A549 treated with Hydrocortisone at 1 μM for 4 hours (cell line): ENCODE measurements around the gene ACADS. TPM values are rescaled to one million over a fixed set of nuclear protein-coding genes. Genes with fewer than 3 reads are reported as not detected.

Experiments used
- total RNA-seq: library from RNA; stranded (reverse); fragments of 200-300 nt; extraction: Qiagen RNA extraction; gene quantifications from 5 replicates; pipeline ENCODE4 v1.2.3, GENCODE V29; 2022

The ACADS gene
- 10.4 to 12.3 TPM (median 10.6 TPM) in 5 replicates for total RNA-seq

GRCh38 chr12:120725659-120726509 lies at the start of gene ACADS:
ACADS (plus strand) TSS chr12:120725826; CDS start chr12:120725886, 60 bp downstream.

GRCh38 chr12:120686690-120687577 lies 38.7 kb upstream of the ACADS start, which contains the start of gene MLEC:
MLEC (plus strand) TSS chr12:120687149; CDS start chr12:120687297, 148 bp downstream.

GRCh38 chr12:120710031-120710804 lies 15.4 kb upstream of the ACADS start, which contains the start of gene UNC119B:
UNC119B (plus strand) TSS chr12:120710458; CDS start chr12:120710475, 17 bp downstream.

Other genes starting within 250 kb of the ACADS start
- 575 to 655 TPM (median 585 TPM) in 5 replicates for gene DYNLL1, start 229.7 kb upstream of the ACADS start, total RNA-seq
- 26.5 to 32.0 TPM (median 28.9 TPM) in 5 replicates for gene COQ5, start 196.7 kb upstream of the ACADS start, total RNA-seq
- 99.0 to 110 TPM (median 103 TPM) in 5 replicates for gene RNF10, start 191.5 kb upstream of the ACADS start, total RNA-seq
- gene POP5, start 144.4 kb upstream of the ACADS start, total RNA-seq = 45.3 to 60.1 TPM (median 50.3 TPM) in 5 replicates
- 0.10 to 0.32 TPM (median 0.29 TPM) in 5 replicates for gene CABP1, start 85.2 kb upstream of the ACADS start, total RNA-seq
- gene MLEC, start 38.7 kb upstream of the ACADS start, total RNA-seq = 80.4 to 115 TPM (median 84.9 TPM) in 5 replicates
- 23.3 to 30.7 TPM (median 27.2 TPM) in 5 replicates for gene UNC119B, start 15.4 kb upstream of the ACADS start, total RNA-seq
- 48.2 to 57.2 TPM (median 52.1 TPM) in 5 replicates for gene SPPL3, start 178.5 kb downstream of the ACADS start, total RNA-seq